HG02970 (cell line): ENCODE measurements around the gene CEP164.
"Not testable (repeated sequence)": the region's sequence is repeated elsewhere in the genome, so short reads cannot be mapped to it uniquely, and the experiment has no call there.

Source experiments
- ATAC-seq: cut with Tn5 transposase; IDR thresholded peaks from one replicate; pipeline ENCODE4 v1.9.1; 2021; ENCODE audit warnings: mild to moderate bottlenecking, moderate library complexity, moderate number of reproducible peaks; ENCODE audit not compliant: unreplicated experiment, low FRiP score

The CEP164 gene

DNA sequence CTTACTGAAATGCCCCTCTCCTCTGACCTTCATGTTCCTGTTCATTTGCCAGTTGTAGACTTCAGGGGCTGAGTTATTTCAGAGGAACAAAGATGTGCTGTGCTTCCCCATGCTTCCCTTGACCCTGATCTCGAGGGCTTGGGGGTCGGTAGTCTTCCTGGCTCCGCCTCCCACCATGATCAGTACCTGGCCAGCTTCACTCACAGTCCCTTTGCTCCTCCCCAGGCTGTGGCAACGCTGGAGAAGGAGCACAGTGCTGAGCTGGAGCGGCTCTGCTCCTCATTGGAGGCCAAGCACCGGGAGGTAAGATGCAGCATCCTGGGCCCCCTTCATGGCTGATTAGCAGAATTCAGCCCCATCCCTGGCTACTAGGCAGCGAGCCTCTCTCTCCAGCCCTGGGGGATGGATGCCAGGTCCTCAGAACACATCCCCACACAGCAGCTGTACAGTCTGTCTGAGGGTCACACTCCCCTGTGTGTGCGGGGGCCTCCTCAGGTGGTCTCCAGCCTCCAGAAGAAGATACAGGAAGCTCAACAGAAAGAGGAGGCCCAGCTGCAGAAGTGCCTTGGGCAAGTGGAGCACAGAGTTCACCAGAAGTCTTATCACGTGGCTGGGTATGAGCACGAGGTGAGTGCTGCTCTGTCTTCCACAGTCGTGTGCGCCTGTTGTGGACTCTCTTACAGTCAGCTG, 64.5 kb downstream of the CEP164 start:
- no peak for ATAC-seq

DNA sequence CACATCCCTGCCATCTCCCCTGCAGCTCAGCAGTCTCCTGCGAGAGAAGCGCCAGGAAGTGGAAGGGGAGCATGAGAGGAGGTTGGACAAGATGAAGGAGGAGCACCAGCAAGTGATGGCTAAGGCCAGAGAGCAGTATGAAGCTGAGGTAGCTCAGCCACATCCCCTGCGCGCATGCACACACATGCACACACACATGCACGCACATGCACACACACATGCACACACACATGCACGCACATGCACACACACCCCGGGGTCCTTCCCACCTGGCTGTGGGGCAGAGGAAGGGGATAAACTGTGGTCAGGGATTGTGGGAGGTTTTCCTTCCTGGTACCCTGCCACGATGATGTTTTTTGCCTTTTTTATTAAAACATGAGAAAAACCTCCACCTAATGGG, 65.3 kb downstream of the CEP164 start:
- ATAC-seq: no peak

DNA sequence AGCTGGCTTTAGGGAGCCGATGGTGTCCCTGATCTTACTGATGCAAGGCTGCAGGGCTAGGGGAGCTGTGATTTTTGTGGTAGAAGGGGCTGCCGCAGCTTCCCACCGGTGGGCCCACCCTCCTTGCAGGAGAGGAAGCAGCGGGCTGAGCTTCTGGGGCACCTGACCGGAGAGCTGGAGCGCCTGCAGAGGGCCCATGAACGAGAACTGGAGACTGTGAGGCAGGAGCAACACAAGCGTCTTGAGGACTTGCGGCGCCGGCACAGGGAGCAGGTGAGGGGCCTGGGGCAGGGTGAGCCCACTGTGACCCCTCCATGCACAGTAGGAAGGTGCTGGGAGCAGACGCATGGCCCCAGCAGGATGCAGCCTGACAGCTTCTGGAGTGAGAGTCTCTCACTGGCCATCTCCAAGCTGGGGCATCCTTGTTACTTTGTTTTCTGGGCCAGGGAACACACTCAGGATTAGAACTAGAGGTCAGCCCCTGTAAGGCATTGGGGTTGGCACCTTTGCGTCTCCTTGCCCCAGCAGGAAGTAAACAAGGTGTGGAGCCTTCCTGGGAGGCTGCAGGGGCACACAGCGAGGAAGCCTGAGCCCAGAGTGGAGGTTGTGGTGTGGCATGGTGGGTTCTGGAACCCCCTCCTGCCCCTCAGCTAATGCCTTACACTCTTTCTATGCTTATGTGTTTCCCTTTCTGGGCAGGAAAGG, 66.7 kb downstream of the CEP164 start:
- ATAC-seq: no peak

DNA sequence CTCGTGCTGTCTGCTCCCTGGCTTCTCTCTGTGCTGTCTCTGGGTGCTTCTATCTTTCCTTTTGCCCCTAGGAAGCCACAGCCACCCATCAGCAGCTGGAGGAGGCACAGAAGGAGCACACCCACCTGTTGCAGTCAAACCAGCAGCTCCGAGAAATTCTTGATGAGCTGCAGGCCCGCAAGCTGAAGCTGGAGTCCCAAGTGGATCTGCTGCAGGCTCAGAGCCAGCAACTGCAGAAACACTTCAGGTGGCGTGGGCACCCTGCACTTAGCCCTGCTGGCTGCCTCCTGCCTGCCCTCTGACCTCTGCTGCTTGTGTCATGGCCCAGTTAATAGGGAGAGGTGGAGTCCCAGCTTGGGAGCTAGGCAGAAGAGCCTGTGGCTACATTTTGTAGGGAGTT, 67.8 kb downstream of the CEP164 start:
- ATAC-seq: no peak

DNA sequence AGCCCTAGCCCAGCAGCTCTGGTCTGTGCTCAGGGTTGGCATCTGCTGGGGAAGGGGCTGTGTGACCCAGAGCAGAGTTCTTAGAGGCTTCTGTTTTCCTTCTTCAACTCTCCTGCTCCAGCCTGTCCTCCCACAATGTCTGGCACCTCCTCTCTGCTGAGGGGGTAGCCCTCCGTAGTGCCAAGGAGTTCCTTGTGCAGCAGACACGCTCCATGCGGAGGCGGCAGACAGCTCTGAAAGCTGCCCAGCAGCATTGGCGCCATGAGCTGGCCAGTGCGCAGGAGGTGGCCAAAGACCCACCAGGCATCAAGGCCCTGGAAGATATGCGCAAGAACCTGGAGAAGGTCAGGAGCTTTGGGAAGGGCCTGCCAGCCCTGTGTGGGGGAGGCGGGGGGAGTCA, 69.3 kb downstream of the CEP164 start:
- no peak for ATAC-seq

DNA sequence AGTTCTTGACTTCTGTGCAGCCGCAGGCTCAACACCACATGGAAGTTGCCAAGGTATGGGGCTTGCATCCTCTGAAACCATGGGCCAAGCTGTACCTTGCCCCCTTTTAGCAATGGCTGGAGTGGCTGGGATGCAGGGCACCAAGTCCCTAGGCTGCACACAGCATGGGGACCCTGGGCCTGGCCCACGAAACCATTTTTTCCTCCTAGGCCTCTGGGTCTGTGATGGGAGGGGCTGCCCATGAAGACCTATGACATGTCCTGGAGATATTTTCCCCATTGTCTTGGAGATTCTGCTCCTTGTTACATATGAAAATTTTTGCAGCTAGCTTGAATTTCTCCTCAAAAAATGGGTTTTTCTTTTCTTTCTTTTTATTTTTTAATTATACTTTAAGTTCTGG, 71.0 kb downstream of the CEP164 start:
- not testable (repeated sequence) for ATAC-seq

DNA sequence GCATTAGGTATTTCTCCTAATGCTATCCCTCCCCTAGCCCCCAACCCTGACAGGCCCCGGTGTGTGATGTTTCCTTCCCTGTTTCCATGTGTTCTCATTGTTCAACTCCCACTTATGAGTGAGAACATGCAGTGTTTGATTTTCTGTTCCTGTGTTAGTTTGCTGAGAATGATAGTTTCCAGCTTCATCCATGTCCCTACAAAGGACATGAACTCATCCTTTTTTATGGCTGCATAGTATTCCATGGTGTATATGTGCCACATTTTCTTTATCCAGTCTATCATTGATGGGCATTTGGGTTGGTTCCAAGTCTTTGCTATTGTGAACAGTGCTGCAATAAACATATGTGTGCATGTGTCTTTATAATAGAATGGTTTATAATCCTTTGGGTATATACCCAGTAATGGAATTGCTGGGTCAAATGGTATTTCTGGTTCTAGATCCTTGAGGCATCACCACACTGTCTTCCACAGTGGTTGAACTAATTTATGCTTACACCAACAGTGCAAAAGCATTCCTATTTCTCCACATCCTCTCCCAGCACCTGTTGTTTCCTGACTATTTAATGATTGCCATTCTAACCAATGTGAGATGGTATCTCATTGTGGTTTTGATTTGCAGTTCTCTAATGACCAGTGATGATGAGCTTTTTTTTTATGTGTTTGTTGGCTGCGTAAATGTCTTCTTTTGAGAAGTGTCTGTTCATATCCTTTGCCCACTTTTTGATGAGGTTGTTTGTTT, 71.6 kb downstream of the CEP164 start:
- ATAC-seq: not testable (repeated sequence)

DNA sequence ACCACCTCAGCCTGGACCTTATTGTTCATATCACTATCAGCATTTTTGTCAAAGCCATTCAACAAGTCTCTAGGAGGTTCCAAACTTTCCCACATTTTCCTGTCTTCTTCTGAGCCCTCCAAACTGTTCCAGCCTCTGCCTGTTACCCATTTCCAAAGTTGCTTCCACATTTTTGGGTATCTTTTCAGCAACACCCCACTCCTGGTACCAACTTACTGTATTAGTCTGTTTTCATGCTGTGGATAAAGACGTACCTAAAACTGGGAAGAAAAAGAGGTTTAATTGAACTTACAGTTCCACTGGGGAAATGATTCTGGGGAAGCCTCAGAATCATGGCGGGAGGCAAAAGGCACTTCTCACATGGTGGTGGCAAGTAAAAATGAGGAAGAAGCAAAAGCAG, 78.2 kb downstream of the CEP164 start:
- not testable (repeated sequence) for ATAC-seq

DNA sequence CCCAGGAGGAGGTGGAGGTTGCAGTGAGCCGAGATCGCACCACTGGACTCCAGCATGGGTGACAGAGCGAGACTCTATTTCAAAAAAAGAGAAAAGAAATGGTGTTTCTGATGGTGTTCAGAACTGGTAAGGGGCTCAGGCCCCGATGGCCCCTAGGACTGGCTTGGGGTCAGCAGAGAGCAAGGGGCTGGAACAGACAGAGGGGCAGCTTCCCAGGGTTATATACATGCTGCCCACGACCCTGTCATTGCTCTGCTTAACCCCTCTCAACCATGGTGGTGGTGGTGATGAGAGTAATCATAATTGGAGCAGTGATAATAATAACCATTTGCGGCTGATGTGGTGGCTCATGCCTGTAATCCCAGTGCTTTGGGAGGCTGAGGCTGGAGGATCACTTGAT, 79.4 kb downstream of the CEP164 start:
- ATAC-seq: no peak

DNA sequence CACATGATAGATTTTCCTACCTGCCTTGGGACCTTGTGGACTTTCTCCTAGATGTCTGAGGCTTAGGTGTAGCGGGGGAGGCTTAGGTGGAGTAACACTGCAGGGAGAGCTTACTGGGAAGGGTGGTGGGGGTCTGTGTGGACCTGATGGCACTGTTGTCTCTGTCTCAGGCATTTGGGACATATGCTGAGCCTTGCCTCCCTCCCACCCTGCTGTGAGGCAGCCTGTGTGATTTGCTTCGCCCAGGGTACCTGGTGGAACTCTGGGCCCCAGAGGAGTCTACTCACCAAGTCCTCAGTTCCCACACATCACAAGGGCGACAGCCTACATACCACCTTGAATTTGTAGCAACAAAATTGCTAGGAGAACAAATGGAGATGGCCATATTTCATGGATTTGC, 80.7 kb downstream of the CEP164 start:
- no peak for ATAC-seq

DNA sequence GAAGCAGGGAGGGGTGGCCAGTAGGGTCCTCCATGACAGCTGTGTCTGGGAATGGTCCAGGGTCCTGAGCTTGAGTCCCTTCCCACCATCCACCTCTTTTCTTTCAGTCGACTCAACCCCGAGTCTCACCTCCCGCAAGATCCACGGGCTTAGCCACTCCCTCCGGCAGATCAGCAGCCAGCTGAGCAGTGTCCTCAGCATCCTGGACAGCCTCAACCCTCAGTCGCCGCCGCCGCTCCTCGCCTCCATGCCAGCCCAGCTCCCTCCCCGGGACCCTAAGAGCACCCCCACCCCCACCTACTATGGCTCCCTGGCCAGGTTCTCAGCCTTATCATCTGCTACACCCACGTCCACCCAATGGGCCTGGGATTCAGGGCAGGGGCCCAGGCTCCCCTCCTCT, 81.9 kb downstream of the CEP164 start:
- ATAC-seq: no peak

DNA sequence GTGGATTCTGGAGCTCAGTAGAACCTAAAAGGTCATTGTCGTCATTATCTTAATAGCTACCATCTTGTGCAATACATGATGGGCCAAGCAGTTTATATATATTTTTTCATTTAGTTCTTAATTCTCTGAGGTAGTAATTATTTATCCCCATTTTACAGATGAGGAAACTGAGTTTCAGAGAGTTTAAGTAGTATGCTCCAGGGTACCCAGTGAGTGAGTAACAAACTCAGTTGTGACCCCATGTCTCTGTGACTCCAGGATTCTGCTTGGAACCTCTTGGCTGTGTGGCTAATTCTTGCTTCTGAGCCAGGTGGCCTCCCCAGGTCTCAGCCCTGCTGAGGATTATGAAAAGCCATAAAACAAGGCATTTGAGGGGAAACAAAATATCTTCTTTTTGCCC, 82.6 kb downstream of the CEP164 start:
- ATAC-seq: no peak

DNA sequence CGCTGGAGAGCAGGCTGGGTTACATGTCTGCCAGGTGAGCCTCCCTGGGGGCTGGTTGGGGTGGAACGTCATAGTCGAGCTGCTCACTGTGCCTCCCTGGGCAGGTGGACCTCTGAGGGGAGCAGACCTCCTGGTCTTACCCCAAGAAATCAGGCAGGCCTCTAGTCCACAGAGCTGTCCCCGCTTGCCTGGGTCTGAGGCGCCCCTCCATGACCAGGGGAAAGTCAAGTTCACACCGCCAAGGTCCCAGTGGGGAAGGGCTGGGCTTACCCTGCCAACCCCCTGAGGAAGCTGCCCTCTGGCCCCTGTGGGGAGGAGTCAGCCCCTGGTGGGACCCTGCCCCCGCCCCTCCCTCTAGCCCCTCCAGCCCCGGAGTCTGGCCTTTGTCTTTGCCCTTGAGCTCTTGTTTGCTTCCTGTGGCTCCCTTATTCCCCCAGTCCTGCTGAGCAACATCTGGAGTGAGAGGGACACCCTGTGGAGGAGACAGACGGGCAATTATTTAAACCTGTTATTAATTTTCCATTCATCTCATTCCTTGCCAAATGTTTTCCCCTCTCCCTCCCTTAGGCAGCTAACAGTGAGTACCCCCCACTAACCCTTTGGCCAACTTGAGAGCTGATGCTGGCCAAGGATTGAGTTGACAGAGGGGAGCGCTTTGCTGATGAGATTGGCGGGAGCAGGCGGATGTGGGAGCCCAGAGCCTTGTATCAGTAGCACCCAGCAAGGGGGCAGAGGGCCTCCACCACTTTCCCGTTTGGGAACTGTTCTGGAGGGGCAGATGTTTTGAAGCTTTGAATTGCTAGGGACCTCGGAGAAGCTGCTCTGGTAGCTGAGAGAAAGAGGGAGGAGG, 83.4 kb downstream of the CEP164 start:
- no peak for ATAC-seq

DNA sequence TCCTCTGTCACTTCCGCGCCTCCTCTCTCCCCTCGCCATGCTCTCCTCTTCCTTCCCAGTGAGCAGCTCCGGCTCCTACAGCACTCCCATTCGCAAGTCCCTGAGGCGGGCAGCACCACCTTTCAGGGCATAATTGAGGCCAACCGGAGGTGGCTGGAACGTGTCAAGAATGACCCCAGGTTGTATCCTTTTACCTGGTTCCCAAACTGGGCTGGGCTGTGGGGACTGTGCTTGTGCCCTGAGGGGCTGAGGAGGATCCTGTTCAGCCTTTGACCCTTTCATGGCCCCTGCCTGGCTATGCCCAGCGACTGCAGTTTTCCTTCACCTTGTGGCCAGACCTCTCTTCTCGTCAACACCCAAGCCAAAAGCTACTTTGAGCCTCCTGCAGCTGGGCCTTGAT, 84.1 kb downstream of the CEP164 start:
- ATAC-seq: no peak

DNA sequence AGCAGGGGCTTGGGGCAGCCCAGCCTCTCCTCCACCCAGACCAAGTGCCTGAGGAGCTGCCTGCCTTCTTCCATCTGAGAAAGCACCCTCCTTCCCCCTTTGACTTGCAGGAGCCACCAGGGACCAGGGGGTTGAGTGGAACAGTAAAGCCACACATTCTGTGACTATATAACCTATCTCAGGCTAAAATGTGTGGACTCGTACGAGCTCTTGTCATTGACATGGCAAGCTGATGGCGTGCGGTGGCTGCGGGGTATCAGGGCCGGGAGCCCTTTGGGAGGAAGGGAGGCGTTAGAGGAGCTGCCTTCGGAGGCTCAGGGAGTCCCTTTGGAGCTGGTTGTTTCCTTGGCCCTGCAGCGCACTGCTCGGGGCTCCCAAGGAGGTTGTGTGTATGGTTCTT, 84.5 kb downstream of the CEP164 start:
- ATAC-seq: no peak

DNA sequence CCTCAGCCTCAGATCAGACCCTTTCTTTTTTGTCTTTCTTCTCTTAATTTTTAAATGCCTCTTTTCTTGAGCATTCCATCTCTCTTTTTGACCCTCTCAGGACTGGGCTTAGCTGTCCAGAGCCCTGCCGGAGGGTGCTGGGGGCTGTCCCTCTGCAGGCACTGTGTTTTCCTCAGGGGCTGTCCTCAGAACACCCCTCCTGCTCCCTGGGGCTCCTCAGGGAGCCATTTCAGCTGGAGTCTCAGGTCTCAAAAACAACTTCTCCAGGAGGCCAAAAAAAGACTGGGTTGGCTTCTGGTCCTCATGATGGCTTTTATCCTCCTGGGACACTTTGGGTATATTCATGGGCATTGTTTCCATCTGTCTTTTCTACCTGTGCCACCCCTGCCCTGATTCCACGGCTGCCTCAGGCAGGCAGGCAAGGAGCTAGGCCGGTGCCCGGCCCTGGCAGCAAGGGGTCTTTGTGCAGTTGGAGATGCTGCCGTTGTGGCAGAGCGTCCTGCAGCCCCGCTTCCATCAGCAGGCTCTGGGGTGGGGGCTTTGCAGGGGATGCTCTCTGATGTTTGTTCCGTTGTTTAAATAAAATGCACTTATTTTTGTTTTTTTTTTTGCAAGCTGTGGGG, 85.1 kb downstream of the CEP164 start:
- no peak for ATAC-seq

DNA sequence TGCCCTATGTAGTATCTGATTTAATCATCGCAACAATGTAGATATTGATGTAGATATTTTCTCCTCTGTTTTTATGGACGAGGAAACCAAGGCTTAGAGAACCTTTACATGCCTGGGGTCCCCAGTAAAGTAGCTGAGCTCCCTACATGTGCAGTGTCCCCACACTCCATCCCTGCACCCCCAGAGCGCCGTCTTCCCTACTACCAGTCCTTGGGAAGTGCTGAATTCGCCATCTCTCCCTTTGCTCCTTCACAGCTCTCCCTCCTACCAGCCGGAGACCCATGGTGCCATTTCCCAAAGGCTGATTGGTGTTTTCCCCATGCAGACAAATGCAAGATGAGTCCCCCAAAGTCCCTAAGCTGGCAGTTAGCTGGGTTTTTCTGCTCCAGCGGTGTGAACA, 86.0 kb downstream of the CEP164 start:
- no peak for ATAC-seq

DNA sequence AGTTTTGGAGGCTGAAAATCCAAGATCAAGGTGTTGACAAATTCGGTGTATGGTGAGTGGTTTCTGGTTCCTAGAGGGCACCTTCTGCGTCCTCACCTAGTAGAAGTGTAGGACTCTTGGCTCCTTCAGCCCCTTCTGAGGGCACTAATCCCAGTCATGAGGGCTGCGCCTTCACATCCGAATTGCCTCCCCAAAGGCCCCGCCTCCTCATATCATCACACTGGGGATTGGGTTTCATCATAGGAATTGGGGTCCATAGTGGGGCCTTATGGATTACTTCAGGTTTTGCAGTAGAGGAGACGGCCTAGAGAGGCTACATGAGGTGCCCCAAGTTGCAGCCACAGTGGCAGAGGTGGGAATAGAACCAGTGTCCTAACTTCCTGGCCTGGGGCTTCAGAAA, 87.1 kb downstream of the CEP164 start:
- no peak for ATAC-seq

DNA sequence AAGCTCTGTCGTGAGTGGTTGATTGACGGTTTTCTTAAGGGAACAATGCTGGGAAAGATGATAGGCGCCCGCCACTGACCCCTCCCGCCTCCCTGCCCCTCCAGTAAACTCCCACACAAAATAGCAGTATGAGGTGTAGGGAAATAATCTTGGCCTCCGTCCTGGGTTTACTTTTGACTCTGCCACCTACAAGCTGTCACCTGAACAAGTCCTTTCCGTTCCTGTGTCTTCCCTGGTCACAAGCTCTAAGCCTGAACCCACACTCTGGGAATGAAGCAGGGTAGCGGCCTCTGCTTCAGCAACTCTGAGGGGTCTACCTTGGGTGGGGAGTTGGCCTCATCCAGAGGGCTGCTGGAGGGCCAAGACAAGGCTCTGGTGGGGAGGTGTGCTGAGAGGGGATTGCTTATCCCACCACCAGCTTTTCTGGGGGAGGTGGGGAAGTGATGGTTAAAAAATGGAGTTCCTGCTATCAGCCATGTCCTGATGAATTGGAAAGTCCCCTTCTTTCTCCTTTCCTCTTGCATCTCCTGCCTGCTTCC, 87.8 kb downstream of the CEP164 start:
- ATAC-seq: no peak

DNA sequence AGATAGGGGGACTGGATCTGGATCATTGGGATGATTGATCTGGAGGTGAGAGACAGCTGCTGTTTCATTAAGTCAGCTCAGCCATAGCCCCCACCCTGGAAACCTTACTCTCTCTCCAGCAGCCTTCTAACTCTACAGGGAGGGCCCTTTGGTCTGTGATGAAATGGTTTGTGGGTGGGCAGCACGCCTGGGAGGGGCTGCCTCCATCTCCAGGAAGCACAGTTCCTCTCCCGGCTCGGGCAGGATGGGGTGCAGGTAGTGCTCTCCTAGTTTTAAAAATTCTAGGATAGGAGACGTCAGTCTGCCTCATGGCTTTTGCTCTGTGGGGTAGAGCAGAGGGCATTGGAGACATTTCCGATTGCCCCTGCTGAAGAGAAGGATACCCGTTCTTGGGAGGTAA, 89.7 kb downstream of the CEP164 start:
- no peak for ATAC-seq
